Measurements from ENCODE around the gene IFNGR1.
"Not testable (repeated sequence)": the region's sequence is repeated elsewhere in the genome, so short reads cannot be mapped to it uniquely, and the experiment has no call there.

IFNGR1 gene

DNA sequence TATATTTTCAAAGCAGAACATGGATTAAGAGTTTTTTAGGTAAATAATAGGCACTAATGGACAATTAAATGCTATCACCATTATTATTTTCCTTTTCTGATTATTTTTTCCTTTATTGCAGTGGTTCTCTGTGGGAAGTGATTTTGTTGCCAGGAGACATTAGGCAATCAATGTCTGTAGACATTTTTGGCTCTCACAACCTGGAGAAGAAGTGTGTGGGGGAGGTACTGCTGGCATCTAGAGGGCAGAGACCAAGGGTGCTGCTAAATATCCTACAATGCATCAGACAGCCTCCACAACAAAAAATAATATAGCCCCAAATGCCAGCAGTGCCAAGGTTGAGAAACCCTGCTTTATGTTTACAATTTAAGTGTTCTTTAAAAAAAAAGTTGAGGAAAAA, 8.3 kb downstream of the IFNGR1 start:
- no peak for DNase-seq

GRCh38 chr6:137208279-137208678, 10.9 kb downstream of the IFNGR1 start:
- DNase-seq, result no peak

DNA sequence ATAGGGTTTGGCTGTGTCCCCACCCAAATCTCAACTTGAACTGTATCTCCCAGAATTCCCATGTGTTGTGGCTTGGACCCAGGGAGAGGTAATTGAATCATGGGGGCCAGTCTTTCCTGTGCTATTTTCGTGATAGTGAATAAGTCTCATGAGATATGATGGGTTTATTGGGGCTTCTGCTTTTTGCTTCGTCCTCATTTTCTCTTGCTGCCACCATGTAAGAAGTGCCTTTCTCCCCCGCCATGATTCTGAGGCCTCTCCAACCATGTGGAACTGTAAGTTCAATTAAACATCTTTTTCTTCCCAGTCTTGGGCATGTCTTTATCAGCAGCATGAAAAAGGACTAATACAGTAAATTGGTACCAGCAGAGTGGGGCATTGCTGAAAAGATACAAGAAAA, 11.7 kb downstream of the IFNGR1 start:
- DNase-seq, result not testable (repeated sequence)

GRCh38 chr6:137206577-137206976, 12.6 kb downstream of the IFNGR1 start:
- DNase-seq, result no peak

DNA sequence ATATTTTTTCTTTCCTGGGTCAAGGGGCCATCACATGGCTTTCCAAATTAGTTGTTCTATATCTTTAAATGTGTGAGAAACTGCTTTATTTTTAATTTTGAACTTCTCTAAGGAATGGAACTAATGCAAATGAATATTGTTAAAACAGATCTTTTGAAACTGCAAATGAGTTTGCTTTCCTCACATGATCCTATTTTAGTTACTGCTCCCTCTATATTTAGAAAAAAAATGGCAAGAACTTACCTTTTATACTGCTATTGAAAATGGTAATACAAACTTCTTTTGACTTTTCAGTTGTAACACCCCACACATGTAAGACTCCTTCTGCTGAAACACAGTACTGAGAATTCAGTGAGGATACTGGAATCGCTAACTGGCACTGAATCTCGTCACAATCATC, 15.9 kb downstream of the IFNGR1 start:
- DNase-seq, result no peak

DNA sequence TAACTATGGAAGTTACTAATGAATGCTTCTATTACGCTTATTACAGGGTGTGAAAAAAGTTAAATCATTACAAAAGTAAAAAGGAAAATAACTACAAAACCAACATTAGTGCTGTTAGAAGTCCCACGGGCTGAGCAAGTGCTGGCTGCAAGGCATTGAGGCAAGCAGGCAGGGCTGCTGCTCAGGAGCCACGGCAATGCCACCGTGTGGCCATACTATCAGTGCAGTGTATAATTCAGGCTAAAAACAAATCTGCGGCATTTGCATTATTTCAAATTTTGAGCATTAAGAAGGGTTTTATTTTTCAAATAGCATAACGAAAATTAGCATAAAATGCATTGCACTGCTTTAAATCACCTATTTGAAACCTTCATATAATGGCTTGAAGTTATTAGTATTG, 17.1 kb downstream of the IFNGR1 start:
- no peak for DNase-seq

DNA sequence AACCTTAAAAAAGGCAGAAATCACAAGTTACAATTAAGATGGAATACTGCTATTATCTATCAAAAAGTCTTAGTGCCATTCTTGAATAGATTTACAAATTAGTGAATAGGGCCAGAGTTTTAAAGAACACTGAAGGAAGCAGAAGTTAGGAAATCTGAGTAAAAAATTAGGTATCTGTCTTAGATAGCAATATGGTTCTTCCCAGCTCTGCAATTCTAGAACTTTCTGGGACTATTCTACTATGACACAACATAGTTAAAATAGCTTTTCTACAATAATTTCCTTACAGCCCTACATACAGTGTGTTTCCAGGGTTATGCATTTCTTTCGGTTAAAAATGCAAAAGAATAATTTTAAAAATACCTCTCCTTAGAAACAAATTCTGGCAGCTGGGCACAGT, 18.2 kb downstream of the IFNGR1 start:
- no peak for DNase-seq

GRCh38 chr6:137200288-137200687, 18.9 kb downstream of the IFNGR1 start:
- DNase-seq, result no peak

DNA sequence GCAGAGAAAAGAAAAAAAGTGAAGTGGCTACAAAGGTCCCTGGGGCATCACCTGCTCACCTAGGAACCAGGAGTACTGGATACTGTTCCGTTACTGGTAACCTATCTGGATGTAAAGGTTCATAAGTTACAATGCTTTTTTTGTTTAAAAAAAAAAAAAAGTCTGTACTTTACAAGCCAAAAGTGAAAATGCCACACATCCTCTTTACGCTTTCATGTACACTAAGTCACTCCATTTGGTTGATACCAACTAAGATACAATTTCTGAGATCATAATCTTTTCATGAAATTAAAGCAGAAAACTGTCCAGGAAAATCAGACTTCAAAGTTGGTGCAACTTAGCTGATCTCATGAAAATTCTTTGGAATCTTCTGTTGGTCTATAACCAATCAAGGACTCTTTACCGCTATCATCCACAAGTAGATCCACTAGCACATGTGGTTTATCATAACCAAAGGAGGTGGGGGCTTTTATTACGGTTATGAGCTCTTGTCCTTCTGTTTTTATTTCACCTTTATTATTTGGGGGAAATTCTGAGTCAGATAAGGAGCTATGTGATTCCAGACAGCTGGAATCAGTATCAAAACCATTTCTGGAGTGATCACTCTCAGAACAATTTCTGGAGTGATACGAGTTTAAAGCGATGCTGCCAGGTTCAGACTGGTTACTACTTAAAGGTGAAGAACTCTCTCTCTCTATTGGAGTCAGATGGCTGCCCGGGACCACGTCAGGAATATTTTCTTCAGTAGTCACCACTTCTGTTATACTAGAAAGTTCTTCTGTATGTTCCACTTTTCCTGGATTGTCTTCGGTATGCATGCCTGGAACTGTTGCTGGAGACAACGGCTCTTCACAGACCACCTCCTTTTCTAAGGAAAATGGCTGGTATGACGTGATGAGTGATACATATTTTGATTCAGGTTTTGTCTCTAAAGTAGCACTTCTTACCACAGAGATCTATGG, 21.2 kb downstream of the IFNGR1 start:
- DNase-seq, result no peak

GRCh38 chr6:137193256-137194070, 25.7 kb downstream of the IFNGR1 start:
- DNase-seq, result no peak

- no peak for DNase-seq
Observed at GRCh38 chr6:137192821-137193220, 26.4 kb downstream of the IFNGR1 start.

DNA sequence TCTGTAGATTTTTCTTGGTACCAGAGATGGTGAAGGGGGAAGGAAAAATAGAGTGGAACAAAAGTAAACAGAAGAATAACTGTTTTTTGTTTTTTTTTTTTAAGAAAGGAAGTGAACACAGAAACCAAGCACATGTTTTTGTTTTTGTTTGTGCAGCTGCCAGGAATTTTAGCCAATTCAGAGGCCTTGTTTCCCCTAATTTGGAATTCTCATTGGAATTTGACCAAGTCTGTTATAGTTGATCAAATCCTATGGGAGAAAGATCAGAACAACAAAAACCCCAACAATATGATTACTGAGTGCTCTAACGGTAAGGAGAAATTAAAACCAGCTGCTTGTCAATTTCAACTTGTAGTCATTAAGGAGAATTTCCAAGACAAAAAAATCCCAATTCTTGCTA, 27.5 kb downstream of the IFNGR1 start:
- no peak for DNase-seq

DNA sequence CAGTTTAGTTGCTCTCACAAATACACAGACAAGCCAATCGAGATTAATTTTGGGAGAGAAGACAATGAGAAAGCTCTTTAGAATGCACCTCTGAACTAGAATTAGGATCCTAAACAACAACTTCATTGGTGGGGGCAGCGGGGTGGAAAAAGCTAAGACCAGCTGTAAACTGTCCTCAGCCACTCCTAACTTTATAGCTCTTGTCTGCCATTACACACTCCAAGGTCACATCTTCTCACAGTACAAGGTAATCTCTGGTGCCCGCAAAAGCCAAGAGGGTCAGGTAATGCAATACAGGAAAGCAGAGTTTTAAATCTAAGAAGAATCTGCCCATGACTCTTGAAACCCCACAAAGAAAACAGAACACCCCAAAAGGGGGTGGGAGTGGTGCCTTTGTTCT, 27.9 kb downstream of the IFNGR1 start:
- DNase-seq, result no peak

DNA sequence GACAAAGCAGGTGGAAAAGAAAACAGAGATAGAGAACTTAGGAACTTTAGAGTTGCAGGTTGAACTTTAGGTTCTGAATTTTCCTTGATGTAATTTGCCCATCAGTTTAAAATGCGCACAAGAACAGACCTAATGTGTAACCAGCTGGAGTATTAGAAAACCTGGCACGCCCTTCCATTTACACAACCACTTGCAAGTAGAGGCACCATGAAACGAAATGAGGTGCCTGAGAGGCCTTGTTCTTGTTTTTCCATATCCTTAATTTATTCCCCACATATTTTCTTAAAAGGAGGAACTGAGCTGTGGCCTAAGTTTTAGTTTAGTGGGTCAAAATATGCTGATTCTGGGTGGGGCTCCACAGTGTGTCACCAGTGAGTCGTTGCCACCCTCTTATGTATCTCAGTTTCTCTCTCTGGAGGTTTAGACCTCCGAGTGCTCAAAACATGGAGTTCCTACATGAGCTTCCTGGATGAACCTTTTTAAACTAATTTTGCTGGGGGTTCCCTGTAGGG, 28.5 kb downstream of the IFNGR1 start:
- no peak for DNase-seq

- no peak for DNase-seq
Observed at GRCh38 chr6:137188855-137189254, 30.3 kb downstream of the IFNGR1 start.

DNA sequence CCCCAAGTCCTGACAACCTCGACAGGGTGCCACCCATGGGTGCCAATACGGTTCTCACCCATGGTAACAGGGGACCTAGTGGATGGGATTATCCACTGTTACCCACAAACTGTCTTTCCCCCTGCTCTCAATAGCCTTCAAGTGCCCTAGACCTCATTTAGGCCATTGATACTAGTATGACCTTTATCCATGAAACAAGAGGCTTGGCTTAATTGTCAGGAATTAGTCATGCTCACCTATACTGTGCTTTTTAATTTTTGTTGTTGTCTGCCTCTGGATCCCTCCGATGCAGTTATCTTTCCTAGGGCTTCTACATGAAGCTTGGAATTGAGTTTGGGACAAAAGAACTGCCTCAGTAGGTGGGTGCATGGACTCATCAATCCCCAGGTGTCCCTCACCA, 33.9 kb downstream of the IFNGR1 start:
- no peak for DNase-seq

- no peak for DNase-seq
Observed at GRCh38 chr6:137182654-137183073, 36.5 kb downstream of the IFNGR1 start.

GRCh38 chr6:137181891-137182653, 37.1 kb downstream of the IFNGR1 start:
- DNase-seq, result no peak

- DNase-seq, result no peak
Observed at GRCh38 chr6:137177611-137178010, 41.6 kb downstream of the IFNGR1 start.

GRCh38 chr6:137176729-137177128, 42.5 kb downstream of the IFNGR1 start:
- DNase-seq, result no peak

- no peak for DNase-seq
Observed at GRCh38 chr6:137175868-137176245, 43.3 kb downstream of the IFNGR1 start.

DNA sequence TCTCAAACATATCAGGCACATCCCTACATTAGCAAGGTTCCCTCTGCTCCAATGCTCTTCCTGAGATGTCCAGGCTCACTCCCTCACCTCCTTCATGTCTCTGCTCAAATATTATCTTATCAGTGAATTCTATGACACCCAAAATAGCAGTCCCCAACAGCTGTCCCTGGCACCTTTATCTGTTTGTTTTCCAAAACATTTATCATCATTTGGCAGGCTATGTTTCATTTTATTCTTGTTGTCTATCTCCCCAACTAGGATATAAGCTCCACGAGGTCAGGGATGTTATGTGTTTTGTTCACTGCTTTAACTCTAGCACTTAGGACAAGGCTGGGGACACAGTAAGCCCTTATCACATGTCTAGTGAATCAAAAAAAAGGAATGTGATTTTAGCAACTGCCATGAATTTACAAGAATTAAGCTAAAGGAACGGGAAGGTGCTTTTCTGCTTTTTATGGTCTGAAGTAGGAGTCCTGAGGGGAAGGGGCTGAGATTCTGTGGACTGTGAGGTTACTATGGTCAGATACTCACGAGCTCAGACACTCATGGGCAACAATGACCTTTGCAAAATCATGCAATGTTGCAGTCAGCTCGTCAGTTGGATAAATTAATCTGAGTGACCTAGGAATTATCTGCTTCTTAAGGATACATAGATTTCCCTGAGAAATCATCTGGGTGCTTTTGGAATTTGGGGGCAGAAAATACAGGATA, 43.9 kb downstream of the IFNGR1 start:
- DNase-seq, result no peak

Measured in T-helper 1 cell (primary cell).